Left hindlimb (tissue), 1 donor: ENCODE data around the gene PLCB1.
"Not testable (repeated sequence)": the region's sequence is repeated elsewhere in the genome, so short reads cannot be mapped to it uniquely, and the experiment has no call there.

Experiments
- DNase-seq: peaks from one replicate; pipeline ENCODE4 v3.0.0-alpha.2; 2018

Gene PLCB1

GRCh38 chr20:8575114-8575513, 443.0 kb downstream of the PLCB1 start:
- no peak for DNase-seq

- no peak for DNase-seq
Observed at GRCh38 chr20:8578161-8578865, 446.2 kb downstream of the PLCB1 start.

- no peak for DNase-seq
Observed at GRCh38 chr20:8579035-8579434, 447.0 kb downstream of the PLCB1 start.

GRCh38 chr20:8581446-8582183, 449.5 kb downstream of the PLCB1 start:
- DNase-seq, result no peak

GRCh38 chr20:8583012-8583565, 451.0 kb downstream of the PLCB1 start:
- no peak for DNase-seq

- DNase-seq, result no peak
Observed at GRCh38 chr20:8583566-8584043, 451.5 kb downstream of the PLCB1 start.

GRCh38 chr20:8587251-8587650, 455.2 kb downstream of the PLCB1 start:
- no peak for DNase-seq

- no peak for DNase-seq
Observed at GRCh38 chr20:8587810-8588209, 455.7 kb downstream of the PLCB1 start.

GRCh38 chr20:8589956-8590355, 457.9 kb downstream of the PLCB1 start:
- no peak for DNase-seq

- DNase-seq, result not testable (repeated sequence)
Observed at GRCh38 chr20:8600910-8601541, 469.0 kb downstream of the PLCB1 start.

GRCh38 chr20:8601542-8601912, 469.5 kb downstream of the PLCB1 start:
- DNase-seq, result no peak

GRCh38 chr20:8602389-8603116, 470.5 kb downstream of the PLCB1 start:
- no peak for DNase-seq

- no peak for DNase-seq
Observed at GRCh38 chr20:8608470-8608869, 476.4 kb downstream of the PLCB1 start.

GRCh38 chr20:8616792-8617191, 484.7 kb downstream of the PLCB1 start:
- no peak for DNase-seq

GRCh38 chr20:8621001-8621400, 488.9 kb downstream of the PLCB1 start:
- no peak for DNase-seq

- no peak for DNase-seq
Observed at GRCh38 chr20:8624046-8624445, 492.0 kb downstream of the PLCB1 start.

GRCh38 chr20:8624616-8625015, 492.6 kb downstream of the PLCB1 start:
- DNase-seq, result no peak

GRCh38 chr20:8627340-8628004, 495.4 kb downstream of the PLCB1 start:
- DNase-seq, result no peak

GRCh38 chr20:8631271-8631670, 499.2 kb downstream of the PLCB1 start:
- DNase-seq, result no peak

GRCh38 chr20:8633366-8633765, 501.3 kb downstream of the PLCB1 start:
- DNase-seq, result no peak

- DNase-seq, result no peak
Observed at GRCh38 chr20:8635048-8635572, 503.0 kb downstream of the PLCB1 start.

- DNase-seq, result no peak
Observed at GRCh38 chr20:8635837-8636236, 503.8 kb downstream of the PLCB1 start.
